A549 (cell line): ENCODE results near the gene PPP1R1C. TPM values are rescaled to one million over a fixed set of nuclear protein-coding genes. Genes with fewer than 3 reads are reported as not detected.

ENCODE experiments used
- ATAC-seq, 2 experiments: fragments of 200-7000 bp in 1 of 2; fragments of >200 bp in 1 of 2; cut with Nextera tagmentation in 1 of 2; cut with Tn5 transposase in 1 of 2; 3 replicates each; pipeline versions ENCODE4 v1.8.0 to v1.9.1; 2018 to 2020; ENCODE audit warnings: mild to moderate bottlenecking in 1 of 2, moderate library complexity in 1 of 2
- CTCF ChIA-PET: fragments of 300-600 bp; sonication (Branson Sonifier 250); formaldehyde crosslinking; extraction: SDS; loops from one replicate; lab custom pipeline; 2021; ENCODE audit warnings: antibody characterized with exemption, inconsistent platforms; lab: Yijun Ruan, JAX
- POLR2A ChIA-PET: fragments of 350-600 bp; formaldehyde crosslinking; extraction: SDS; loops from one replicate; lab custom pipeline; 2021; ENCODE audit warnings: antibody characterized with exemption, inconsistent platforms; lab: Yijun Ruan, JAX
- DNase-seq, 2 experiments: peaks; one replicate each; pipeline versions ENCODE4 v3.0.0 to v3.0.0-alpha.2; 2011 to 2016; ENCODE audit warnings: low read depth in 1 of 2, low spot score in 1 of 2
- FAIRE-seq: peaks from 2 replicates; lab custom pipeline; 2011; peaks lifted over from hg19 to GRCh38; lab: Jason Lieb, UNC
- H3K27ac ChIP-seq, 2 experiments: fragments of >200 bp; sonication (Bioruptor Twin); formaldehyde crosslinking; 3 replicates each; pipeline ENCODE4 v1.5.1; 2016 to 2017
- H3K4me1 ChIP-seq: fragments of >200 bp; sonication (Bioruptor Twin); formaldehyde crosslinking; 3 replicates; pipeline ENCODE4 v1.6.1; 2016
- H3K4me2 ChIP-seq: fragments of >200 bp; sonication (Bioruptor Twin); formaldehyde crosslinking; 3 replicates; pipeline ENCODE4 v1.6.1; 2016
- H3K4me3 ChIP-seq: fragments of >200 bp; sonication (Bioruptor Twin); formaldehyde crosslinking; 3 replicates; pipeline ENCODE4 v1.5.1; 2016
- H3K9me3 ChIP-seq: fragments of >200 bp; sonication (Bioruptor Twin); formaldehyde crosslinking; 3 replicates; pipeline ENCODE4 v1.6.1; 2016
- BHLHE40 ChIP-seq: IDR thresholded peaks from 2 replicates; pipeline ENCODE4 v1.6.1; 2012; ENCODE audit warnings: low read depth, low read length, inconsistent platforms
- EHMT2 ChIP-seq: fragments of 200-600 bp; sonication (generic); IDR thresholded peaks from 2 replicates; pipeline ENCODE4 v1.6.1; 2016; ENCODE audit warnings: antibody characterized with exemption, low read depth, mild to moderate bottlenecking, moderate library complexity
- ESRRA ChIP-seq: fragments of 150-350 bp; IDR thresholded peaks from 2 replicates; pipeline ENCODE4 v1.6.1; 2014; ENCODE audit warnings: mild to moderate bottlenecking, low read length, borderline replicate concordance
- FOSL2 ChIP-seq, 2 experiments: fragments of 450-650 bp in 1 of 2; fragments of >200 bp in 1 of 2; sonication (Bioruptor Twin) in 1 of 2; formaldehyde crosslinking; IDR thresholded peaks; 2 replicates each; pipeline versions ENCODE4 v1.5.0 to v1.6.1; 2016 to 2020; ENCODE audit warnings: mild to moderate bottlenecking in 1 of 2, moderate library complexity in 1 of 2
- FOXS1 ChIP-seq: fragments of 250-450 bp; sonication (Bioruptor Pico); IDR thresholded peaks from 2 replicates; pipeline ENCODE4 v1.5.0; 2020; ENCODE audit warnings: mild to moderate bottlenecking, moderate library complexity
- GATA3 ChIP-seq: IDR thresholded peaks from 2 replicates; pipeline ENCODE4 v1.6.1; 2012; ENCODE audit warnings: borderline replicate concordance
- JUNB ChIP-seq: fragments of >200 bp; sonication (Bioruptor Twin); formaldehyde crosslinking; IDR thresholded peaks from 2 replicates; pipeline ENCODE4 v1.6.1; 2016
- MAFK ChIP-seq: fragments of 450-650 bp; IDR thresholded peaks from 2 replicates; pipeline ENCODE4 v1.6.1; 2014; ENCODE audit not compliant: partially characterized antibody
- NPAS2 ChIP-seq: fragments of 250-450 bp; sonication (Bioruptor Pico); IDR thresholded peaks from 2 replicates; pipeline ENCODE4 v1.8.0; 2022; ENCODE audit warnings: mild to moderate bottlenecking, moderate library complexity, borderline replicate concordance
- POLR2A ChIP-seq: IDR thresholded peaks from 2 replicates; pipeline ENCODE4 v1.6.1; 2012; ENCODE audit warnings: mild to moderate bottlenecking, low read length
- RARB ChIP-seq: fragments of 250-450 bp; sonication (Bioruptor Pico); IDR thresholded peaks from 2 replicates; pipeline ENCODE4 v1.8.0; 2021; ENCODE audit warnings: mild to moderate bottlenecking, moderate library complexity
- RNF2 ChIP-seq: fragments of 200-600 bp; sonication (generic); IDR thresholded peaks from 2 replicates; pipeline ENCODE4 v1.6.1; 2016; ENCODE audit warnings: low read depth, mild to moderate bottlenecking, antibody characterized with exemption, moderate library complexity, borderline replicate concordance
- SMC3 ChIP-seq: fragments of >200 bp; sonication (Bioruptor Twin); formaldehyde crosslinking; IDR thresholded peaks from 3 replicates; pipeline ENCODE4 v1.6.1; 2018; ENCODE audit warnings: inconsistent platforms
- TFCP2L1 ChIP-seq: fragments of 250-450 bp; sonication (Bioruptor Pico); IDR thresholded peaks from 2 replicates; pipeline ENCODE4 v1.5.0; 2021; ENCODE audit warnings: mild to moderate bottlenecking
- ZSCAN20 ChIP-seq: fragments of 250-450 bp; sonication (Bioruptor Pico); IDR thresholded peaks from 2 replicates; pipeline ENCODE4 v1.8.0; 2022; ENCODE audit warnings: mild to moderate bottlenecking, moderate library complexity
- WGBS: methylation state at CpG from one replicate; pipeline ENCODE4 v1.1.6; 2017; ENCODE audit errors: missing lambda C conversion rate; 5-methylcytosine and 5-hydroxymethylcytosine counted together
- polyA plus RNA-seq, 4 experiments: library from polyadenylated mRNA; depleted of rRNA in 3 of 4; stranded (reverse); fragments of >200 nt; fragmentation: RNase III in 1 of 4; extraction: RNeasy Plus Mini Kit Qiagen cat#74134 plus additional on column Dnase treatment in 1 of 4; gene quantifications; 2 replicates in 3 of 4; 3 replicates in 1 of 4; pipeline ENCODE4 v1.2.3, GENCODE V29; 2011 to 2017
- TF ChIP-seq, protein P1 (sequence below): fragments of 250-450 bp; sonication (Bioruptor Pico); IDR thresholded peaks from 2 replicates; pipeline ENCODE4 v1.5.0; 2021; ENCODE audit warnings: mild to moderate bottlenecking, moderate library complexity, borderline replicate concordance
- TF ChIP-seq, protein P2 (sequence below): IDR thresholded peaks from 2 replicates; pipeline ENCODE4 v1.6.1; 2012; ENCODE audit warnings: low read depth, borderline replicate concordance
- TF ChIP-seq, protein P3 (sequence below): fragments of >200 bp; sonication (Bioruptor Twin); formaldehyde crosslinking; IDR thresholded peaks from 2 replicates; pipeline ENCODE4 v1.6.1; 2016
- TF ChIP-seq, protein P4 (sequence below): fragments of >200 bp; sonication (Bioruptor Twin); formaldehyde crosslinking; IDR thresholded peaks from 3 replicates; pipeline ENCODE4 v1.5.1; 2016
- TF ChIP-seq, protein P5 (sequence below): fragments of 150-350 bp; IDR thresholded peaks from 2 replicates; pipeline ENCODE4 v1.6.1; 2014; ENCODE audit warnings: low read depth, mild to moderate bottlenecking, low read length

The PPP1R1C gene
- polyA plus RNA-seq, 2 of the 4 experiments (the other 2 are of a cell fraction) = 0.81 to 2.7 TPM

DNA sequence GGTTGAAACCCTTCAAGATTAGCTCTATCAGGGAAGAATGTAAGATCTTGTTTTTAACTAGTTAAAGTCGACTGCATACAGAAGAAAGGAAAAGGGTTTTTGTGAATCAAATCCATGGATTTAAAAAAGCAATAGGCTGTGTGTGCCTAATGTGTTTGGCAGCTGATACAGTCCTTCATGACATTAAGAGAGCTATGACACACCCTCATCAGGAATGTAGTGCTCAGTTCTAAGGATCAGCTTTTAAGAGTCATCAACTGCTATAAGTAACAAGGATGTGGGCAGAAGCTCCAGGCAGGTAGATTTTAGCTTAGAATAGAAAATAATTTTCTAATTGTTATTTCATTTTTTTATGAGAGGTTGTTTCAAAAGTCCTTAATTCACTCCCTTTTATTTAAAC lies 52.9 kb downstream of the PPP1R1C start (continued):
- TF ChIP-seq, protein P1, sequence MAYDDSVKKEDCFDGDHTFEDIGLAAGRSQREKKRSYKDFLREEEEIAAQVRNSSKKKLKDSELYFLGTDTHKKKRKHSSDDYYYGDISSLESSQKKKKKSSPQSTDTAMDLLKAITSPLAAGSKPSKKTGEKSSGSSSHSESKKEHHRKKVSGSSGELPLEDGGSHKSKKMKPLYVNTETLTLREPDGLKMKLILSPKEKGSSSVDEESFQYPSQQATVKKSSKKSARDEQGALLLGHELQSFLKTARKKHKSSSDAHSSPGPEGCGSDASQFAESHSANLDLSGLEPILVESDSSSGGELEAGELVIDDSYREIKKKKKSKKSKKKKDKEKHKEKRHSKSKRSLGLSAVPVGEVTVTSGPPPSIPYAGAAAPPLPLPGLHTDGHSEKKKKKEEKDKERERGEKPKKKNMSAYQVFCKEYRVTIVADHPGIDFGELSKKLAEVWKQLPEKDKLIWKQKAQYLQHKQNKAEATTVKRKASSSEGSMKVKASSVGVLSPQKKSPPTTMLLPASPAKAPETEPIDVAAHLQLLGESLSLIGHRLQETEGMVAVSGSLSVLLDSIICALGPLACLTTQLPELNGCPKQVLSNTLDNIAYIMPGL (CRISPR knock-in tag) = no peak
- TF ChIP-seq TFCP2L1 (CRISPR knock-in tag) (no peak), ESRRA (no peak)

DNA sequence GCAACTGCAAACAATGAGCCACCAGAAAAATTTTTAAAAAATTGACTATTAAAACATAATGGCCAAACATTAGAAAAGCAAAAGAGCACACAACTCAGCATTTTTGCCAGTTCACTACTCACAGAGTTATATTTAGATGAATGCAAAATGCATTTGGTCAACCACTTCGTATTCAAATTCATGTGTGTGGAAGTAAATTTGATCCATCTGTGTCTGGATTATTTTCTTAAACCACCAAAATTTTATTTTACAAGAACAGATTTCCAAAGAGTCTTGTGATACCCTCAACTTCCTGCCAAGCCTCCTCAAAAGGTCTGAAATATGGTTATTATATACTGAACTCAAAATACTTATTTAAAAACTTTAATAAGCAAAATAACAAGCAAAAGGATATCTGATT lies 57.4 kb downstream of the PPP1R1C start:
- DNase-seq = no peak
- POLR2A ChIA-PET = no interaction called here
- H3K4me2 ChIP-seq = no peak overlapping the region
- no peak for ATAC-seq
- TF ChIP-seq, protein P2, sequence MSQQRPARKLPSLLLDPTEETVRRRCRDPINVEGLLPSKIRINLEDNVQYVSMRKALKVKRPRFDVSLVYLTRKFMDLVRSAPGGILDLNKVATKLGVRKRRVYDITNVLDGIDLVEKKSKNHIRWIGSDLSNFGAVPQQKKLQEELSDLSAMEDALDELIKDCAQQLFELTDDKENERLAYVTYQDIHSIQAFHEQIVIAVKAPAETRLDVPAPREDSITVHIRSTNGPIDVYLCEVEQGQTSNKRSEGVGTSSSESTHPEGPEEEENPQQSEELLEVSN = no peak
- FAIRE-seq = no peak
- WGBS = 5% methylated on average over 1 of the region's 1 CpG
- no peak overlapping the region for H3K4me3 ChIP-seq
- no peak overlapping the region for H3K27ac ChIP-seq
- CTCF ChIA-PET = no interaction called here
- no peaks in the 10 kb centered on the region for H3K9me3 ChIP-seq
- peaks cover 8% of the 10 kb centered on the region; the same call in 1 of the 3 replicates for H3K4me1 ChIP-seq

DNA sequence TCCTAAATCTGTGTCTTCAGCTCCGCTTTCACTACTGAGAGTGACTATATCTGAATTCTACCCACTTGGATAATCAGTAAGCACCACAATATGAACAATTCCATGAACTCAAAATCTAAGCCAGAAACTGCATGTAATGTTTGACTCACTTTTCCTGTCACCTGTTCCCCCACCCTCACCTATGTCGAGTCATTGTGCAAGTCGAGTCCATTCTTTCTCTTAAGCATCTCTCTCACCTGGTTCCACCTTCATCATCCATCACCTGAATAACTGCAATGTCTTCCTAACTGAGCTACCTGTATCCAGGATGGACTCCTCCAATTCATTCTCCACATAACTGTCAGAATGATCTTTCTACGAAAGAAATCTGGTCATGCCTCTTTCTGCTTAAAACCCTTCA lies 58.2 kb downstream of the PPP1R1C start:
- Histone ChIP-seq H3K4me3 (no peak overlapping the region), H3K4me2 (no peak overlapping the region), H3K4me1 (peaks cover 1% of the 10 kb centered on the region; the same call in 1 of the 3 replicates), H3K27ac (no peak overlapping the region), H3K9me3 (no peaks in the 10 kb centered on the region)
- POLR2A ChIA-PET = no interaction called here
- DNase-seq (no peak), FAIRE-seq (no peak), ATAC-seq (no peak)
- CTCF ChIA-PET = no interaction called here
- TF ChIP-seq JUNB (no peak), GATA3 (no peak), ZSCAN20 (CRISPR knock-in tag) (no peak), FOXS1 (no peak), EHMT2 (no peak), ESRRA (no peak), MAFK (no peak), POLR2A (no peak), SMC3 (no peak), RARB (no peak), NPAS2 (CRISPR knock-in tag) (no peak), TFCP2L1 (CRISPR knock-in tag) (no peak), BHLHE40 (no peak), RNF2 (no peak), FOSL2 (IDR thresholded peaks at IDR 0.05) (no peak), FOSL2 (CRISPR knock-in tag; IDR thresholded peaks at IDR 0.05) (no peak)
- TF ChIP-seq, protein P1 (CRISPR knock-in tag) = no peak
- TF ChIP-seq, protein P3, sequence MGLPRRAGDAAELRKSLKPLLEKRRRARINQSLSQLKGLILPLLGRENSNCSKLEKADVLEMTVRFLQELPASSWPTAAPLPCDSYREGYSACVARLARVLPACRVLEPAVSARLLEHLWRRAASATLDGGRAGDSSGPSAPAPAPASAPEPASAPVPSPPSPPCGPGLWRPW = no peak
- TF ChIP-seq, protein P4, sequence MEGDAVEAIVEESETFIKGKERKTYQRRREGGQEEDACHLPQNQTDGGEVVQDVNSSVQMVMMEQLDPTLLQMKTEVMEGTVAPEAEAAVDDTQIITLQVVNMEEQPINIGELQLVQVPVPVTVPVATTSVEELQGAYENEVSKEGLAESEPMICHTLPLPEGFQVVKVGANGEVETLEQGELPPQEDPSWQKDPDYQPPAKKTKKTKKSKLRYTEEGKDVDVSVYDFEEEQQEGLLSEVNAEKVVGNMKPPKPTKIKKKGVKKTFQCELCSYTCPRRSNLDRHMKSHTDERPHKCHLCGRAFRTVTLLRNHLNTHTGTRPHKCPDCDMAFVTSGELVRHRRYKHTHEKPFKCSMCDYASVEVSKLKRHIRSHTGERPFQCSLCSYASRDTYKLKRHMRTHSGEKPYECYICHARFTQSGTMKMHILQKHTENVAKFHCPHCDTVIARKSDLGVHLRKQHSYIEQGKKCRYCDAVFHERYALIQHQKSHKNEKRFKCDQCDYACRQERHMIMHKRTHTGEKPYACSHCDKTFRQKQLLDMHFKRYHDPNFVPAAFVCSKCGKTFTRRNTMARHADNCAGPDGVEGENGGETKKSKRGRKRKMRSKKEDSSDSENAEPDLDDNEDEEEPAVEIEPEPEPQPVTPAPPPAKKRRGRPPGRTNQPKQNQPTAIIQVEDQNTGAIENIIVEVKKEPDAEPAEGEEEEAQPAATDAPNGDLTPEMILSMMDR = no peak
- TF ChIP-seq, protein P5, sequence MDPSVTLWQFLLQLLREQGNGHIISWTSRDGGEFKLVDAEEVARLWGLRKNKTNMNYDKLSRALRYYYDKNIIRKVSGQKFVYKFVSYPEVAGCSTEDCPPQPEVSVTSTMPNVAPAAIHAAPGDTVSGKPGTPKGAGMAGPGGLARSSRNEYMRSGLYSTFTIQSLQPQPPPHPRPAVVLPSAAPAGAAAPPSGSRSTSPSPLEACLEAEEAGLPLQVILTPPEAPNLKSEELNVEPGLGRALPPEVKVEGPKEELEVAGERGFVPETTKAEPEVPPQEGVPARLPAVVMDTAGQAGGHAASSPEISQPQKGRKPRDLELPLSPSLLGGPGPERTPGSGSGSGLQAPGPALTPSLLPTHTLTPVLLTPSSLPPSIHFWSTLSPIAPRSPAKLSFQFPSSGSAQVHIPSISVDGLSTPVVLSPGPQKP = no peak
- 54% methylated on average over 4 of the region's 4 CpGs for WGBS
